Vagina (tissue), 2 donors: ENCODE data around the gene MYO3B.

ENCODE experiments used
- POLR2A ChIP-seq, 2 donors: fragments of 450-650 bp; IDR thresholded peaks; one replicate each; pipeline ENCODE4 v1.6.1; 2017; ENCODE audit warnings: antibody characterized with exemption in 2 of 2, mild to moderate bottlenecking in 2 of 2, moderate library complexity in 2 of 2
- POLR2AphosphoS5 ChIP-seq, 2 donors: sonication (generic); formaldehyde crosslinking; IDR thresholded peaks; one replicate each; pipeline ENCODE4 v1.9.0; 2017; ENCODE audit warnings: antibody characterized with exemption in 2 of 2, mild to moderate bottlenecking in 2 of 2, low read depth in 1 of 2; ENCODE audit not compliant: insufficient read depth in 1 of 2
- TF ChIP-seq, protein P1 (sequence below), 3 experiments: fragments of 450-650 bp in 2 of 3; fragments of 200-600 bp in 1 of 3; sonication (generic) in 1 of 3; IDR thresholded peaks; one replicate each; pipeline ENCODE4 v1.5.1; 2017 to 2019; ENCODE audit warnings: antibody characterized with exemption in 3 of 3, mild to moderate bottlenecking in 2 of 3, moderate library complexity in 2 of 3

DNA sequence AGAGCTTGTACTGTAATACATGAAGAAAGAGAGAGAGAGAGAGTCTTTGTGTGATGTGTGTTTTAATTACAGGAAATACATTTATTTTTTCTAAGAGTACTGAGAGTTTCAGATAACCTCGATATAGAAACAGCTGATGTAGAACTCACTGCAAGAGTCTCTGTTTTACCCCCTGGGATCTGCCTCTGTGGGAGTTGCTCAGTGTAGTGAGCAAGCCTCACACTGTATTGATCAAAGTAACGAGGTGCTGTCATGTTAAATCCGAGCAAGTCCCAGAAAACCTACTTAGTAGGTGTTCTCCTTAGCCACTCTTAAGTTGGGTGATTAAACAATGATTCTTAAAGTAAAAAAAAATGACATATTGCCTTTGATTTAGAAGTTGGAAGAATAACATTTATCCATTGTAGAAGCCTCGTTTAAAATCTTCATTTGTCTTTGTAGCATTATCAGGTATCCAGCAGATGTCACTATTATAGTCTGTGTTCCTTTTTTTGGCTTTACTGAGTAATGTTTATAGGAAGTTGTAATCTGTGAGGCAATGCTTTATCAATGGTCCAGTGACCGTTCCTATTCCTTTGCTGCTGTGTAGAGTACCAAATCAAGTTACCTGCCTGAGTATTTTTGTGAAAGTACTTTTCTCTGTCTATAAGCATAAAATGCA lies 219.0 kb downstream of the MYO3B start:
- TF ChIP-seq, protein P1, sequence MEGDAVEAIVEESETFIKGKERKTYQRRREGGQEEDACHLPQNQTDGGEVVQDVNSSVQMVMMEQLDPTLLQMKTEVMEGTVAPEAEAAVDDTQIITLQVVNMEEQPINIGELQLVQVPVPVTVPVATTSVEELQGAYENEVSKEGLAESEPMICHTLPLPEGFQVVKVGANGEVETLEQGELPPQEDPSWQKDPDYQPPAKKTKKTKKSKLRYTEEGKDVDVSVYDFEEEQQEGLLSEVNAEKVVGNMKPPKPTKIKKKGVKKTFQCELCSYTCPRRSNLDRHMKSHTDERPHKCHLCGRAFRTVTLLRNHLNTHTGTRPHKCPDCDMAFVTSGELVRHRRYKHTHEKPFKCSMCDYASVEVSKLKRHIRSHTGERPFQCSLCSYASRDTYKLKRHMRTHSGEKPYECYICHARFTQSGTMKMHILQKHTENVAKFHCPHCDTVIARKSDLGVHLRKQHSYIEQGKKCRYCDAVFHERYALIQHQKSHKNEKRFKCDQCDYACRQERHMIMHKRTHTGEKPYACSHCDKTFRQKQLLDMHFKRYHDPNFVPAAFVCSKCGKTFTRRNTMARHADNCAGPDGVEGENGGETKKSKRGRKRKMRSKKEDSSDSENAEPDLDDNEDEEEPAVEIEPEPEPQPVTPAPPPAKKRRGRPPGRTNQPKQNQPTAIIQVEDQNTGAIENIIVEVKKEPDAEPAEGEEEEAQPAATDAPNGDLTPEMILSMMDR (IDR thresholded peaks at IDR 0.05): peak in 1 of 3 experiments; percentile 8
- TF ChIP-seq POLR2AphosphoS5 (IDR thresholded peaks at IDR 0.05; ENCODE audit: insufficient read depth in 1 of 2, low read depth in 1 of 2) (no peak), POLR2A (IDR thresholded peaks at IDR 0.05) (no peak)
